WERI-Rb-1 (cell line): ENCODE data around the gene SIGLECL1.
A peak's percentile ranks its signal among the peaks of the same experiment; 100 is the strongest.

Experiments used
- DNase-seq: peaks from one replicate; pipeline ENCODE4 v3.0.0-alpha.2; 2020
- H3K27ac ChIP-seq: fragments of 250-450 bp; sonication (Bioruptor Pico); 2 replicates; pipeline ENCODE4 v1.5.1; 2020; ENCODE audit warnings: mild to moderate bottlenecking, moderate library complexity
- H3K27me3 ChIP-seq: fragments of 250-450 bp; sonication (Bioruptor Pico); 2 replicates; pipeline ENCODE4 v1.5.1; 2021; ENCODE audit warnings: mild to moderate bottlenecking, low read depth, moderate library complexity; ENCODE audit not compliant: insufficient read depth, severe bottlenecking
- H3K36me3 ChIP-seq: fragments of 250-450 bp; sonication (Bioruptor Pico); 2 replicates; pipeline ENCODE4 v1.5.1; 2020; ENCODE audit warnings: mild to moderate bottlenecking, moderate library complexity
- H3K4me3 ChIP-seq: 2 replicates; pipeline ENCODE4 v1.5.1; 2011; ENCODE audit warnings: low read depth, mild to moderate bottlenecking, control low read depth, low read length
- H3K9me3 ChIP-seq: fragments of 250-450 bp; sonication (Bioruptor Pico); 2 replicates; pipeline ENCODE4 v1.5.1; 2021; ENCODE audit warnings: mild to moderate bottlenecking, moderate library complexity; ENCODE audit not compliant: severe bottlenecking
- TF ChIP-seq, protein P1 (sequence below): IDR thresholded peaks from 2 replicates; pipeline ENCODE4 v1.5.1; 2011; ENCODE audit warnings: low read depth, mild to moderate bottlenecking, control low read depth, inconsistent platforms, low read length

The SIGLECL1 gene

DNA sequence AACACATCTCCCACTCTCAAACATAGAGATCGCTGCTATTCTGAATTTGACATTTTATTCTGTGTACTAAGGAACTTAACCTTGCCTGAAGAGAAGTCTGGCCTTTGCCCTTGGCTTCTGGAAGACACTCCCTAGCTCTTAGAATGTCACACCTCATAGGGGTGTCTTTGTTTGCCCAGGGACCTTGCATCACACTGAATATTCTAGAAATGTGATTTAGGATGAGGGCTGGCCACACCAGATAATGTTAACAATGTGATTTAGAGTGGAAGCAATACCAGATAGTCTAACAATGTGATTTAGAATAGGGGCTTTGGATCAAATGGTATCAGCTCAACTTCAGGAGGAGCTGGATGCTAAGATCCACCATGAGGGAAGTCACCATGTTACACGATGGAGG is 6.6 kb downstream of the SIGLECL1 start:
- Histone ChIP-seq H3K36me3 (no peaks in the 10 kb centered on the region), H3K27me3 (peaks cover 80% of the 10 kb centered on the region), H3K9me3 (no peaks in the 10 kb centered on the region), H3K27ac (no peak overlapping the region), H3K4me3 (no peak overlapping the region)
- TF ChIP-seq, protein P1, sequence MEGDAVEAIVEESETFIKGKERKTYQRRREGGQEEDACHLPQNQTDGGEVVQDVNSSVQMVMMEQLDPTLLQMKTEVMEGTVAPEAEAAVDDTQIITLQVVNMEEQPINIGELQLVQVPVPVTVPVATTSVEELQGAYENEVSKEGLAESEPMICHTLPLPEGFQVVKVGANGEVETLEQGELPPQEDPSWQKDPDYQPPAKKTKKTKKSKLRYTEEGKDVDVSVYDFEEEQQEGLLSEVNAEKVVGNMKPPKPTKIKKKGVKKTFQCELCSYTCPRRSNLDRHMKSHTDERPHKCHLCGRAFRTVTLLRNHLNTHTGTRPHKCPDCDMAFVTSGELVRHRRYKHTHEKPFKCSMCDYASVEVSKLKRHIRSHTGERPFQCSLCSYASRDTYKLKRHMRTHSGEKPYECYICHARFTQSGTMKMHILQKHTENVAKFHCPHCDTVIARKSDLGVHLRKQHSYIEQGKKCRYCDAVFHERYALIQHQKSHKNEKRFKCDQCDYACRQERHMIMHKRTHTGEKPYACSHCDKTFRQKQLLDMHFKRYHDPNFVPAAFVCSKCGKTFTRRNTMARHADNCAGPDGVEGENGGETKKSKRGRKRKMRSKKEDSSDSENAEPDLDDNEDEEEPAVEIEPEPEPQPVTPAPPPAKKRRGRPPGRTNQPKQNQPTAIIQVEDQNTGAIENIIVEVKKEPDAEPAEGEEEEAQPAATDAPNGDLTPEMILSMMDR = no peak
- DNase-seq = no peak

DNA sequence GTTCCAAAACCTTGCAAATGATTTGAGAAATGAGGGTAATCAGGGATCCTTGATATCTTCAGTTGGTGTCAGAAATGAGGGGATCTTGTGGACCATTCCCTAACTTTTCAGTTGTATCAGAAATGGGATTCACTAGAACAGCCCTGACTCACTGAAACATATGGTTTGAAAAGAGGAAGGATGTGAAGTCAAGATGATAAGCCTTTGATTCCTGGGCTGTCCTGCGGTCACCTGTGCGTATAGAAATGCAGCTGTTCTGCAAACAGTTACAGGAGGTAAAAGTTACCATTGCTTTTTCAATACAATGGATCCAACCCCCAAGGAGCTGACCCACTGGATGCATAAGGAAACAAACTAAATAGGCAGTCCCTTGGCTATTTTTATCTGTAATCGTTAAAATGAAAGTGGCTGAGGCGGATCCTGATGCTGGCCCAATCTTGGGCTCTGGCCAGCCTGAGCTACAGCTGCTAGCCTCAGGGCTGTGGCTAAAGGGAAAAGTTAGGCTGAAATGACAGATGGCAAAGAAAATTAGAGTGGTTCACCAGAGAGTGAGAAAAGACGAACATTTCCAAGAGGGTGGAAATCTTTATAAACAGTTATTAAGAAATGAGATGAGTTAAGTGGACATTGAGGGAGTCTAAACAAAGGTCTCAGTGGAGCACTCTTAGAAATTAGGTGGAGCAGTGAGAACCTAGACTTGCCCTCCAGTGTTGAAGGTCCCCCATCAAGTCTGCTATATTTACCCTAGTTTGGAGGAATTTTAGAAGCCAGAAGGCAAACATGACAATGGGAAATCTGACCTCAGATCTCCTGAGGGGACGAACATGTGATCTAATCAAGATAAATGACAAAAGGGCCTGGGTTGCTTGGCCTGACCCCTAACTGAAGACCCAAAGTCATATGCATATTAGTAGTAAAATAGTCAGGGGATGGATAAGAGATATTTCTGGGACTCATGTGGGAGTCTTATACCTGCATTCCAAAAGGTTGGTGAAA is 7.6 kb downstream of the SIGLECL1 start:
- Histone ChIP-seq H3K4me3 (no peak overlapping the region), H3K27me3 (peaks cover 80% of the 10 kb centered on the region), H3K36me3 (no peaks in the 10 kb centered on the region), H3K27ac (no peak overlapping the region), H3K9me3 (no peaks in the 10 kb centered on the region)
- no peak for DNase-seq
- TF ChIP-seq, protein P1 = no peak

DNA sequence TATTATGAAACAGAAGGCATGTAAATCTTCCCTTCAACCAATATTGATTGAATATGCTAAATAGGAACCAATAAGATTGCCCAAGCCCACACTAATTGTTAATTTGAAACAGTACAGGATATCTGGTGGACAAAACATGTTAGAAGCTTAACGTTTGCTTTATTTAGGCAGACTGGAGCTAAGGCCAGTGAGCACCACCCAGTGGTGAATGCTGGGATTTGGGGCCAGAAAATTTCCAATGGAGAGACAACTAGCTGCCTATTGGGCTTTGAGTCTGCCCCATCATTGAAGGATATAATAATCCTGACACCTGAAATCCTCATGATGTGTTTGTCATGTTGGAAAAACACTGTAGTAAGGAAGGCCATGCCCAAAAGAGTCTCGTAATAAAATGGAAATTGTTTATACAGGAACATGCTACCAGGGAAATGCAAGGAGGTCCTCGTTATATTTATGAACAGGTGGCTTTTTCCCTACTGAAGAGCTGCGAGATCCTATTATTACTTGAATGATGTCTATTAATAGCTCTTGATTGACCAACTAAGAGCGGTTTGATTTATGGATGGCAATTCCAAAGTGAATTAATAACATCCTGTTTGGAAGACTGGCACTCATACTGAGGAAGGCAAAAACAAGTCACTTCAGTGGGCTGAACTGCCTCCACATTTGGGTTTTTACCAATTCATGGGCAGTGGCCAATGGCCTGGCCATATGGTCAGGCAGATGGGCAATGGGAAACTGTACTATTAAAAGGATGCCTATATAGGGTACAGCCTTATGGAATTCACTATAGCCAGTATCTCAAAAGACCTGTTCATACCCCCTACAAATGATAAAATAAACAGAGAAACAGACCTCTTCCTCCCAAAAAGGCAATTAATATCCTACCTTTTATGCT is 8.7 kb downstream of the SIGLECL1 start:
- peak; percentile 25 for DNase-seq
- TF ChIP-seq, protein P1 = peak; percentile 62
- Histone ChIP-seq H3K27ac (no peak overlapping the region), H3K27me3 (peaks cover 82% of the 10 kb centered on the region), H3K36me3 (no peaks in the 10 kb centered on the region), H3K4me3 (no peak overlapping the region), H3K9me3 (no peaks in the 10 kb centered on the region)

DNA sequence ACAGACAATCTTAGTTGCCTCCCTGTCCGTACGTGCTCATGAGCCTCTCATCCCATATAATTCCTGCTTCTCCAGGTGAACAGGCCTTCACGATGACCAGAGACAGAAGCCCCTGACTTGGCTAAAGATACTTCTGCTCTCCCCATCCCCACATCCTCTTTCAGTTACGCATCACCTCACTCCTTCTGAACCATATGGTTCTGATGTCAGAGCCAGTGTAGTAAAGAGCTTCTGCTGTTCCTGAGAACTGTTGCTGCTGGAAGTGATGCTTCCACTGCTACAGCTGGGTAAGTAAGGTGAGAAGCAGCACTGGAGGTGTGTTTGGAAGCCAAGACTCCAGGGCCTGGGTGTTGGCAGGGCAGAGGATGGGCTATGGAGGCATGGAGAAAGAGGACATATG is 12.9 kb downstream of the SIGLECL1 start:
- Histone ChIP-seq H3K4me3 (no peak overlapping the region), H3K36me3 (no peaks in the 10 kb centered on the region), H3K9me3 (no peaks in the 10 kb centered on the region), H3K27ac (no peak overlapping the region), H3K27me3 (peaks cover 99% of the 10 kb centered on the region)
- no peak for DNase-seq
- TF ChIP-seq, protein P1 = no peak

DNA sequence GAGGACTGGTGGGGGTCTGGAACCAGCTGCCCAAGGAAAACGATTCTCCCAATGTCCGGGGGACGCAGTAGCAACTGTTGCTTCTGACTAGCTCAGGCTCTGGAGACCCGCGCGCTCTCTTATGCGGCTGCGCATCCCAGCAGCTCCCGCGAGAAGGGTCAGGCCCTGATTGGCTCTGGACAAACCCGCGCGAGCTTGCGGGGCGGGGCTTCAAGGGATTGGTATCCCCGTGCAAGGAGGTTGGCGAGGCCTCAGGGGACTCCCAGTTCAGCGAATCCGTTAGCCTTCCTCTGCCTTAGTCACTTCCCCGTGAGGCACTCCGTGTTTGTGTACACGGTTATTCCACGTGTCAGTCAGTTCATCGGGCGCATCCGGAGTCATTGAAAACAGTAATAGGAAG is 20.2 kb downstream of the SIGLECL1 start:
- Histone ChIP-seq H3K36me3 (no peaks in the 10 kb centered on the region), H3K9me3 (no peaks in the 10 kb centered on the region), H3K27me3 (peaks cover 95% of the 10 kb centered on the region), H3K4me3 (no peak overlapping the region), H3K27ac (no peak overlapping the region)
- TF ChIP-seq, protein P1 = no peak
- DNase-seq = no peak
